NCI-H510A treated with DMSO at 0.1 percent for 48 hours (cell line): ENCODE measurements around the gene SMAD3.

Experiments used
- DNase-seq: peaks from one replicate; lab custom pipeline; 2025; lab: John Stamatoyannopoulos, UW

The SMAD3 gene

GRCh38 chr15:67036775-67037555 is 28.4 kb upstream of the SMAD3 start:
- no peak for DNase-seq

- DNase-seq = no peak
Measured at GRCh38 chr15:67037694-67038093, 27.7 kb upstream of the SMAD3 start.

- DNase-seq = no peak
Measured at GRCh38 chr15:67038736-67039135, 26.7 kb upstream of the SMAD3 start.

- no peak for DNase-seq
Measured at GRCh38 chr15:67039384-67040075, 25.9 kb upstream of the SMAD3 start.

GRCh38 chr15:67040277-67040676 is 25.1 kb upstream of the SMAD3 start:
- no peak for DNase-seq

- DNase-seq = no peak
Measured at GRCh38 chr15:67042551-67043142, 22.8 kb upstream of the SMAD3 start.

- DNase-seq = no peak
Measured at GRCh38 chr15:67043939-67044771, 21.2 kb upstream of the SMAD3 start.

GRCh38 chr15:67047149-67047661 is 18.2 kb upstream of the SMAD3 start:
- DNase-seq = no peak

GRCh38 chr15:67048281-67049279 is 16.8 kb upstream of the SMAD3 start:
- no peak for DNase-seq

- no peak for DNase-seq
Measured at GRCh38 chr15:67049351-67050044, 15.9 kb upstream of the SMAD3 start.

GRCh38 chr15:67050062-67050461 is 15.3 kb upstream of the SMAD3 start:
- no peak for DNase-seq

- DNase-seq = no peak
Measured at GRCh38 chr15:67050522-67051087, 14.8 kb upstream of the SMAD3 start.

GRCh38 chr15:67051088-67052045 is 14.0 kb upstream of the SMAD3 start:
- no peak for DNase-seq

- DNase-seq = no peak
Measured at GRCh38 chr15:67054676-67055075, 10.7 kb upstream of the SMAD3 start.

- no peak for DNase-seq
Measured at GRCh38 chr15:67059127-67059553, 6.3 kb upstream of the SMAD3 start.

- no peak for DNase-seq
Measured at GRCh38 chr15:67061811-67062368, 3.5 kb upstream of the SMAD3 start.

- no peak for DNase-seq
Measured at GRCh38 chr15:67062369-67062985, 2.9 kb upstream of the SMAD3 start.
